SH-SY5Y (cell line): ENCODE measurements around the gene JAZF1.

ENCODE experiments used
- GATA2 ChIP-seq: IDR thresholded peaks from 2 replicates; pipeline ENCODE4 v1.6.1; 2011; ENCODE audit warnings: mild to moderate bottlenecking, low read depth, low read length
- GATA3 ChIP-seq: IDR thresholded peaks from 2 replicates; pipeline ENCODE4 v1.6.1; 2011; ENCODE audit warnings: low read depth, mild to moderate bottlenecking, low read length, moderate library complexity

The JAZF1 gene

DNA sequence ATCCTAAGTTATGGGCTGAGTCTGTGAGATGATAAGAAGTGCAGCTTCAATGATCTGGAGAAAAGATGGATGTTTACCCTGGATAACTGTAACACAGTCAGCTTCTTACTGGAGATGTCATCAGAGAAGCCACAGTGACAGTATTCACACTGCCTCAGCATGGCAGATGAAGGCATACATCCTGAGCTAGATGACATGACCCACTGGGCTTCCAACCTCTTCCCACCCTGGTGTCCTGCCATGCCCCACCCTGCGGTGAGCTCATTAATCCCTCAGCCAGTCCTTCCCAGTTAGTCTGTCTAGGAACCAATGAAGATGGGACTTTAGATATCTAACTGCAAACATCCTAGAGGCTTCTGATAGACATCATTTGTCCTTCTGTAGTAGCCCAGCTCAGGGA is 226.8 kb downstream of the JAZF1 start:
- TF ChIP-seq GATA3 (no peak), GATA2 (no peak)

DNA sequence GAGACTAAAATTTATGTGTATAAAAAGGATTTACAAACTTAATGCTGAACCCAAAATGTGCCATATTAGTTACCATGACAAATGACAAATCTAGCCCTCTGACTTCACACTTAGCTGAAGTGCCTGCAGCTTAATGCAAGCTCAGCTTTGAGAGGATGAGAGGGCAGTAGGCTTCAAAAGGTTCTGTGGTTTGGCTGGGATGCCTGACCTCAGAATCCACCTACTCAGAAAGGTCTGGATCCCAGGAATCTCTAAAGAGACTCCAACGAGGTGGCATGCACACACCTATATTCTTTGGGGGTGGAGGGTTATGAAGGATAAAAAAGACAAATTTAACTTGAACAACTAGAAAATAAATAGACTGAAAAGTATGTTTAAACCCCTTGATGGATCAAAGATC is 227.2 kb downstream of the JAZF1 start:
- TF ChIP-seq GATA3 (no peak), GATA2 (no peak)

DNA sequence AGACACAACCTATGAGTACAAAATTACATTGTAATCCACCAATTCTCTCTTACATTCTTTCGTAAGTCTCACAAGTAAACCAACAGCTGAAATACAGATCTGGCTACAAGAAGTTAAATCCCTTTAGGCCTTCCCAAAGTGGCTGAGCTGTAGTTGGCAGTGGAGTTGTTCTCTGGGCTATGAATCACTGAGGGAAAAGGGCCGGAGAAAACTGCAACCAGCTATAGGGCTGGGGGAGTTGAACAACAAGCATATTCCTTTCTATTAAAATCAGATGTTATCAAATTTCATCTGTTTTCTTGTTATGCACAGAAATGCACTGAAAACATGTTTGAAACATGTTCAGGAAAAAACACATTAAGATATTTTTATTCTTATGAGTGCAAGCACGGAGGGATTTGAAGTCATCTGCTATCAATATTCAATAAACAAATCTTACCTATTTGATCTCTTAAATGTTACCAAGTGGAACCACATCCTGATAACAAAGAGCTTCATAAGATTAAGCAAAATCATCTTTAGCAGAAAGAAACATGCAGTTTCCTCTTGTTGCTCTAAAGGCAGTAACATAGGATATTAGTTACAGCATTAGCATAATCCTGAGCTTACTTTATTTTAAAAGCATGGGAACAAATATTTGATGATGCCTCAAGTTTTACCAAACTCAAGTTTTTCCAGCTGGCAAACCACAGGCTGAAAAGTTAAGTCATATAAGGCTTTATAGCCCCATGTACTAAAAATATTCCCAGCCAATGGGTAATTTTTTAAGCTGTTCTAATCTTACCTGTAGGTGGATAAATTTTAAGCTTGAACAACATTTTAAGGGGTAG is 227.9 kb downstream of the JAZF1 start:
- TF ChIP-seq GATA3 (no peak), GATA2 (no peak)

DNA sequence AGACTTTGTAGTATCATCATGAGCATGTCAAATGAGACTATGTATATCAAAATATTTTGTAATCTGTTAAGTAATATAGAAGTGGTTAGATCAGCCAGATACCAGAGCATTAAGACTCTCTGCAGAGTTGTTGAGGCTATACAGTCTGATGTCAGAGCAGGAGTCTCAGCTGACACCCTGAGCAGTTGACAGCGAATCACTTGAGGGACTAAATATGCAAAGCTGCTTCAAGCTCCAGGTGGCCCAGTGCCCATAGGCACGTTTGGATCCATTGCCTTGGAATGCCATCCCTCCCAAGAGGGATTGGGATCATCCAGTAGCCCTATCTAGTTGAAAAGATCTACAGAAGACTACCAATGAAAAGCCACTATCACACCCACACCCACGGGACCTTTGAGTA is 230.5 kb downstream of the JAZF1 start:
- TF ChIP-seq GATA2 (no peak), GATA3 (no peak)

DNA sequence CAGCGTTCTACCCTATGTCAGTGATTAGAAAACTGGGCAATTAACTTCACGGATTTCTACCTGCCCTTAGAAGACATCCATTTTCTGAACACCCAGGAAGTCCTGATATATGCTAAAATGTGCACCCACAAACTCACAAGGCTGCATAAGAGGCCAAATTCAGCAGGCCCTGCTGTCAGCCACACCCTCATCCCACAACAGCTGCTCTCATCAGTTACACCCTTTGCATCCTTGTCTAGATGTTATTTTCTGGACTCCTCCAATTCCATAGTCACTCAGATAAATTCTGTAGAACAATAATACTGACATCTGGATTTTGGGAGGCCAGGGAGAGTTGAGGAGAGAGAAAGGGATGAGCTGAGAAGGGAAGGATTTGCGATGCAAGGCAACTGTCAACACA is 231.7 kb downstream of the JAZF1 start:
- TF ChIP-seq GATA3 (no peak), GATA2 (no peak)

DNA sequence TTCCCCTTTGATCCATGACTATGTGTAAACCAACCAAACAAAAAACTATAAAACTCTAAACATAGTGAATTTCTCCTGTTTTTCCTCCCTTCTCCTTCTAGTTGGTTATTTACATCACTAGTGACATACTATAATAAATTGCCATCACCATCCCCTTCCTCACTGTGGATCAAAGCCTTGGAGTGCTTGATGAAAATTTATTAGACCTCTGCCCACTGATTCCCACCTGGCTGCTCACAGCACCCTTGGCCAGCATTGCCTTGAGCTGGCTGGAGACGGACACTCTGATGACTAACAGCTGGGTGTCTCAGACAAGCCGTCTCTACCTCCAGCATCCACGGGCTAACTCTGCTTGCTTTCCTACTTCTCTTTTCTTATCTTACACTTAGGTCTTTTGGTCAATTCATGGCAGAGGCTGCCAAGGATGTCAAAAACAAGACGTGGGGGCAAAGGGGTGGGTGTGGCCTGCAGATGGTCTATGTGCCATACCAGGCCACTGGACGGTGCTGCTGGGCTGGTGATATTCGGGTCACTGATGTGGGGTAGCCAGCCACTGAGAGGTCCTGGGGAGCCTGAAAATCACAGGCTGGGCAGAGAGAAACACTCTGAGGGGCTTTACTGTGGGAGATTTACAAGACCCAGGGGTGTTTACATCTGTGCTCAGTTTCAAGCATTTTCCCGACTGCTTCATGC is 232.9 kb downstream of the JAZF1 start:
- TF ChIP-seq GATA2 (no peak), GATA3 (no peak)

DNA sequence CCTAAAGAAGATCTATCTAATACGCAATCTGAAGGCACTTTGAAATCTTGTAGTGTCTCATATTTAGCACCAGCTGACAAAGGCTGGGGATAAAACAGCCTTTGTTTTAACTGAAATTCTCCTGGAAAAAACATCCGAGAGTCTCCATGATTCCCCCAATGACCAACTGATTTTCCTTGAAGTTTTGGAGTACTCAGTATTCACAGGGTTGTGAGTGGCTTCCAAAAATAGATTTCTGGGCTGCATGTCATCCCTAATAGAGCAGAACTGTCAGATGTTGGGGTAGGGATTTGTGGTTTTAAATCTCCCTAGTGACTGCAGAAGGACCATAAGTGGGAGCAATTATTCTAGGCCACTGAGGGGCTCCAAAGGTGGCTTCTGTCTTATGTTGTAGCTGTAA is 234.2 kb downstream of the JAZF1 start:
- TF ChIP-seq GATA2 (no peak), GATA3 (no peak)

DNA sequence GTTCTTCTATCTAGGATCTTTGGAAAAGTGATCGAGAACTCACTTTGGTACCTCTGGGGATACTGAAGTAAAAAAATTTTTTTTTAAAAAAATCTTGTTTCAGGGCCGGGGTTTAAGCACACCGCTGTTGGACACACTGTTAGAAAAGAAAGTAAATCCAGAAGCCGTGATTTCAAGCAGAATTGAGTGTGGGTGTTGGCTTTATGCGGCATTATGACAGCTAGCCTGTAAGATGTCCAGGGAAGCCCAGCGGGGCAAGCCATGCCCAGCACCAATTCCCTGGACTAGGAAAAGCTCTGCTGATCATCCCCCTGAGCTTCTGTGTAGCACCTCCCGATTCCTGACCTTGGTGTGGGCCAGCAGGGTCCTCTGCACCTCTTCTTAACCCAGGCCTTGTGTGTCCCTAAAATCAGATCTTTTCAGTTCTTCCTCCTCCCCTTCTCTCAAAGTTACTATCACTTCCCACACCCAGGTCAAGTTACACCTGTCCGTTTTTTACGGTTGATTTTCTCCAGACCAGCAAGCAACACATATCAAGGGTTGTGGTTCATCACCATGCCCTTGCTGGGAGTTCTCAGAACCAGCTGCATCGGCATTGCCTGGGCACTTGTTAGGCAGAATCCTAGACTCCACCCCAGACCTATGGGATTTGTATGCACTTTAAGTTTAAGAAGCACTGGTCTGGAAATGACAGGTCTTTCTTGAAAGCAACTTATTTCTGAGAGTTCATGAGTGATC is 235.4 kb downstream of the JAZF1 start:
- TF ChIP-seq GATA2 (no peak), GATA3 (no peak)

DNA sequence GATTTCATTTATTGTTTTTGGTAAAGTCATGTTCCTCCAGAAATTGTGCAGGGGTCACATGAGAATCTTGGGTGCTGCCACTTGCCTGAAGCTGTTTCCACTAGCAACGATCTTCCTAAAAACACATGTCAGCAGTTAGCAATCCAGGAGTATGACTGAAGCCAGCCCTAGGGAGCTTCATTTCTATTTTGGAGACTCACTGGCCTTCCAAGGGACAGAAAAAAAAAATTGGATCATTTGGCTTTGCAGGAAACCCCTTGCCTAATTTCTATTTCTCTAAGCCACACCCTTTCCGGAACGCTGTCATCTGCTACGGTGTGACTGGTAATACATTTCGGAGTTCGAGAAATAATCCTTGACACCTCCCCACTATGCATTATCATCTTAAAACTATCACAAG is 236.0 kb downstream of the JAZF1 start:
- TF ChIP-seq GATA3 (no peak), GATA2 (no peak)

DNA sequence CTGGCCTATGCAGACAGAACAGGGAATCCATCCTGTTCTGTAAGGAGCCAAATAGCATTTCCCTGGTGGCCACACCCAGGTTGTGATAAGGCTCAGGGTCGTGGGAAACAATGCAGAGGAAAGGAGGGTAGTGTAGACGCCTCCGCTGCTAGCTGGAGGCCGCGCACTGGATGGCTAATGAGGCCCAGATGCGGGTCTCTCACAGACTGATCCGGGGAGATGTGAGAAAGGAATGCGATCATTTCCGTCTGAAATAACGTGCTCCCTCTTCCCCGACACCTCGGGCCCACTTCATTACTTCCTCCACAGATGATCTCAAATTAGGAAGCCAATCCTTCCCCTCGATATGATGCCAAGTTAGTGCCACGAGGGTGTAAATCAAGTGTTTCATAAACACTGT is 237.4 kb downstream of the JAZF1 start:
- TF ChIP-seq GATA3 (no peak), GATA2 (no peak)

DNA sequence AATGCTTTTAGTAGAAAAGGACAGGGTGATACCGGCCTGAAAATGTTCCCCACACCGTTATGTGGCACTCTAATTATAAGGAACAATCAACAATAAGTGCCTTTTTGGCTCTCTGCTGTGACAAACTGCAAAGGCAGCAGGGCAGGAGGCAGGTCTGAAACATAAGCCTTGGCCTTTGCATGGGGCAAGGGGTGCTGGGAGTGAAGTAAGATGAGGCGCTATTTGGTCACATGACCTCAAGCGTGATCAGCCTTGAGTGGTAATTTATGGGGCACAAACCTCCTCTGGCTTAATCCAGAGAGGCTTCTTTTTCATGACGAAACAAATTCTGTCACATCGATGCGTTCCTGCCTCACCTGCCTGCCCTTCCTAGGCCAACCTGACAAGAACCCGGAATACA is 237.9 kb downstream of the JAZF1 start:
- TF ChIP-seq GATA2 = no peak
- TF ChIP-seq GATA3 = no peak

DNA sequence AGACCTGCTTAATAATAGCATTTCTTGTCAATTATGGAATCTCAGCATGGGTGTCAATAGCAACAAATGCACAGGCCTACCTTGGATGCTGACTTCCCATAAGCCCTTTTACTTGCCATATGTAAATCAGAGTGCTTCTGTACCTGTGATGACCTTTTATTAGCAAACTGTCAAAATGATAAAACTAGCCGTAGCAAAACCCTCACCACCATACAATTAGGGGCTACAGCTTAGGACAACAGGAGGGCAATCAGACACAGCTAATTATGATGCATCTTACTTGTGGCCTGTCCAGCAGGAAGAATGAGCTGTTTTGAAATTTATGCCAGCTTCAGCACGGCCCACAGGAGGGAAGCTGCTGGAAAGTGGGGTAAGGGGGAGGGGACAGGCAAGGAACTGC is 239.1 kb downstream of the JAZF1 start:
- TF ChIP-seq GATA2 = no peak
- no peak for TF ChIP-seq GATA3

DNA sequence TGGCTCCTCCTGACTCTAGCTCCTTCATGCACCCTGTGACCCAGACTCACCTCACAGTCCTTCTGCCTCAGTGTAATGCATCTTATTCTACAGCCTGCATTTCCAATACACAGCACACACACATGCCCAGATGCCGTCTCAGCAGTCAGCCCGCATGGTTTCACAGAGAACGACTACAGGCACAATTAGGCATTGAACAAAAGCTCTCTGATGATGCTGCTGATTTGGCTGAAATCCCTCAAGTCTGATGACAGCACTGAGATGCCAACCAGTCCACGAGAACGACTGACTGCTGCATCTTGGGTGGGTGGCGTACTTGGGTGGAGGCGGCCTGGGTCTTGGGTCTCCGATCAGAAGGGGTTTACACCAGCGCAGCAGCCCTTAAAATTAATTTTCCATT is 240.3 kb downstream of the JAZF1 start:
- TF ChIP-seq GATA3 = no peak
- no peak for TF ChIP-seq GATA2

DNA sequence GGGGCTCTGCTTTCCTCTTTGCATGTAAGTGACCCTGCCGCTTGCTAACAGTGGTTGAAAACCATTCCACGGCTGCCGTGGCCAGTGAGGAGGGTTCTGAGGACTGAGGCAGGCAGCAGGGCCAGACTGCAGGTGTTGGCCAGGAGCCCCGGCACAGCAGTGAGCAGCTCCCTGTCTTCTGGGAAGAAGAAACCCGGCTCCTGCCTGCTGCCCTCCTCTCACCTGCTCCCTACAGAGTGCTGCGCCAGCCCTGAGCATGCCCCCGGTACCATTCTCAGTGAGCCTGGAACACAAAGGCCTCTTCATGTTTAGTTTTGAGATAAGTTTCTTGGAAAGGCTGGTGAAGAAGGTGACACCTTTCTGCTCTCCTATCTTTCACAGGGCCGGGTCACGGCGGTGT is 240.7 kb downstream of the JAZF1 start:
- TF ChIP-seq GATA3 (no peak), GATA2 (no peak)

DNA sequence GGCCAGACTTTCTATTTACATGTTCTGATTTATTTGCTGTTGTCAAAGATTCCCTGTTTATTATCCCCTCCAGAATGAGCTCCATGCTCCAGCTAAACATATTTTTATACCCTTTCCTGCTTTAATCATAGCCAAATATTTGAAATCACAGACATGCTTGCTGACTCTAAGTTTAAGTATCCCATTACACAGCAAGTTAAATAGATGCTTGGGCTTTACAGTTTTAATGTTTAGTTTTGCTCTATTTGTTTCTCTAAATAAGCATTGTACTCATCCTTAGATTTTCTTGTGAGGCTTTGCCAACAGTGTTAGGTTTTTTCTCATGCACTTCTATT is 243.9 kb downstream of the JAZF1 start:
- TF ChIP-seq GATA2 (no peak), GATA3 (no peak)
